ENCODE data around the gene EI24. TPM values are rescaled to one million over a fixed set of nuclear protein-coding genes. Genes with fewer than 3 reads are reported as not detected.

EI24 gene
- polyA plus RNA-seq, 2 of the 4 experiments (the other 2 are of a cell fraction), result 112 to 132 TPM

DNA sequence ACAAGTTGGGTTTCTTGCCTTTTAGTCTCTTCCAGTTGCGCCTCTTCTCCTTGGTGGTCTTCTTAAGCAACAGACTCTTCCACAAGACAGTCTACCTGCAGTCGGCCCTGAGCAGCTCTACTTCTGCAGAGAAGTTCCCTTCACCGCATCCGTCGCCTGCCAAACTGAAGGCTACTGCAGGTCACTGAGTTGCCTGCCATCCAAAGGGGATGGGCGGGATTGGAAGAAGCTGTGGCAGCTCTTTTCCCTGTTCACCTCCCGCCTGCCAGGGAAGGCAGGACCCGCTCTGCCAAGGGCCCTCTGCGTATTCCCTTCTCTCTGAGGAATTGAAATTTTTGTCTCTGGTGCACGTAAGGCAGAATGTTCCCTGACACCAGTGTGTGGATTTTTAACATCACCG, 14.2 kb downstream of the EI24 start:
- Histone ChIP-seq H3K4me2 (no peak overlapping the region), H3K4me1 (peaks cover 3% of the 10 kb centered on the region; the same call in 2 of the 3 replicates), H3K4me3 (no peak overlapping the region), H3K27ac (no peak overlapping the region), H3K9me3 (no peaks in the 10 kb centered on the region)
- TF ChIP-seq HOXA7 (CRISPR knock-in tag; IDR thresholded peaks at IDR 0.05) (no peak), PBX3 (IDR thresholded peaks at IDR 0.05) (no peak), CBX2 (IDR thresholded peaks at IDR 0.05; ENCODE audit: borderline replicate concordance, low read depth) (no peak), ZFP36 (IDR thresholded peaks at IDR 0.05; ENCODE audit: borderline replicate concordance, partially characterized antibody) (no peak), TP53 (CRISPR knock-in tag; IDR thresholded peaks at IDR 0.05) (no peak)
- TF ChIP-seq, protein P1, sequence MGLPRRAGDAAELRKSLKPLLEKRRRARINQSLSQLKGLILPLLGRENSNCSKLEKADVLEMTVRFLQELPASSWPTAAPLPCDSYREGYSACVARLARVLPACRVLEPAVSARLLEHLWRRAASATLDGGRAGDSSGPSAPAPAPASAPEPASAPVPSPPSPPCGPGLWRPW (IDR thresholded peaks at IDR 0.05), result no peak
- POLR2A ChIA-PET, result interaction anchor here (1.6 kb wide), 1 partner anchor 9 kb away, joined by 4 read pairs; the partner anchor contains the start of gene STT3A
- FAIRE-seq (no peak), ATAC-seq (no peak), DNase-seq (ENCODE audit: low read depth in 1 of 2, low spot score in 1 of 2) (no peak)
- WGBS (ENCODE audit: missing lambda C conversion rate), result 94% methylated on average over 8 of the region's 11 CpGs
- CTCF ChIA-PET, result interaction anchor here (0.9 kb wide), 1 partner anchor 13 kb away, joined by 4 read pairs; no protein-coding TSS in a partner anchor

DNA sequence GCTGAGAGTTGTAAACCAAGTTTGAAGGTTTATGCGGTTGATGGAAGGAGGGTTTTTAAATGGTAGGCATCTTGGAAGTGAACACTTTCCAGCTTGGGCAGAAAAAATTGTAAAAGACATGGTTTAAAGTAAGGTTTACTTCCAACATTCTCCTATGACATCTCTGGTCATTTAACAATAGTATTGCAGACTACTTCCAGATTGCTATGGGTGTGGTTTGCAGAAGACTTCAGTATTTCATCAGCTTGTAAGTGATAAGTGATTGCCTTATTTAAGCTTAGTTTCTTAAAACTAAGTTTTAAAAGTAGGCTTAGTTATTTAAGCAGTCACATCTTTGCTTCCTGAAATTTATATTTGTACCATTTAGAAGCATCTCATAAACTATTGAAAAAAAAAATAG, 16.2 kb downstream of the EI24 start:
- WGBS (ENCODE audit: missing lambda C conversion rate), result 90% methylated on average over 1 of the region's 1 CpG
- ATAC-seq (no peak), FAIRE-seq (no peak), DNase-seq (ENCODE audit: low read depth in 1 of 2, low spot score in 1 of 2) (no peak)
- Histone ChIP-seq H3K9me3 (no peaks in the 10 kb centered on the region), H3K4me1 (peaks cover 9% of the 10 kb centered on the region; the same call in 2 of the 3 replicates), H3K4me3 (no peak overlapping the region), H3K27ac (no peak overlapping the region), H3K4me2 (no peak overlapping the region)
- ChIA-PET POLR2A (no interaction called here), CTCF (no interaction called here)
- no peak for TF ChIP-seq KDM1A (IDR thresholded peaks at IDR 0.05; ENCODE audit: low read depth)
- no peak for TF ChIP-seq RAD21 (conservative IDR thresholded peaks at IDR 0.05 in 1 of 2, IDR thresholded peaks at IDR 0.05 in 1 of 2)
- no peak for TF ChIP-seq HDAC2 (IDR thresholded peaks at IDR 0.05)

GRCh38 chr11:125586623-125587022, 17.3 kb downstream of the EI24 start:
- peaks cover 12% of the 10 kb centered on the region; the same call in 2 of the 3 replicates for H3K4me1 ChIP-seq
- WGBS (ENCODE audit: missing lambda C conversion rate), result 83% methylated on average over 3 of the region's 3 CpGs
- H3K4me3 ChIP-seq, result no peak overlapping the region
- ChIA-PET CTCF (interaction anchor here (1.5 kb wide), 1 partner anchor 17 kb away, joined by 3 read pairs; no protein-coding TSS in a partner anchor), POLR2A (no interaction called here)
- no peak overlapping the region for H3K27ac ChIP-seq
- TF ChIP-seq CBX8 (IDR thresholded peaks at IDR 0.05) (no peak), TFCP2L1 (CRISPR knock-in tag; IDR thresholded peaks at IDR 0.05) (no peak), RNF2 (IDR thresholded peaks at IDR 0.05; ENCODE audit: borderline replicate concordance, low read depth) (no peak), CEBPB (IDR thresholded peaks at IDR 0.05) (no peak), HEYL (CRISPR knock-in tag; IDR thresholded peaks at IDR 0.05) (no peak), PHF8 (IDR thresholded peaks at IDR 0.05; ENCODE audit: borderline replicate concordance, low read depth) (no peak), ZNF302 (CRISPR knock-in tag; IDR thresholded peaks at IDR 0.05) (no peak)
- ATAC-seq (no peak), DNase-seq (ENCODE audit: low read depth in 1 of 2, low spot score in 1 of 2) (no peak), FAIRE-seq (no peak)
- no peak overlapping the region for H3K4me2 ChIP-seq
- no peaks in the 10 kb centered on the region for H3K9me3 ChIP-seq

DNA sequence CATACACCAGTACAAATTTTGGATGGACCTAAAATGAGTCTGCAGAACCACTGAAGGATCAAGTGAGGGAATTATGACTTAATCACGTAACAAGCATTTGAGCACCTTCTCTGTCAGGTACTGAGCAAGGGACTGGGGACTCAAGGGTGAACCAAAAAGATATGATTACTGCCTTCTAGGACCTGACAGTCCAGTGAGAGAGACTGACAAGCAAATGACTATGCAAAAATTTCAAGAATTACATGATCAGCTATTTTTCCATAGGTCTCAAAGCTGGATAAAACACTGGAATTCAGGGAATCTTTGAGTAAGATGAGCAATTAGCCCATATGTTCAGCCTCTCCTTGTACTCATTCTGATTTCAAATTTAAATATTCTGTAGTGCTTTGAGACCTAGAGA, 18.2 kb downstream of the EI24 start:
- Histone ChIP-seq H3K9me3 (no peaks in the 10 kb centered on the region), H3K4me1 (peaks cover 12% of the 10 kb centered on the region; the same call in 2 of the 3 replicates), H3K4me3 (no peak overlapping the region), H3K27ac (no peak overlapping the region), H3K4me2 (no peak overlapping the region)
- DNase-seq (ENCODE audit: low read depth in 1 of 2, low spot score in 1 of 2) (no peak), FAIRE-seq (no peak), ATAC-seq (no peak)
- CTCF ChIA-PET, result interaction anchor here (1.5 kb wide), 1 partner anchor 18 kb away, joined by 3 read pairs; no protein-coding TSS in a partner anchor
- POLR2A ChIA-PET, result no interaction called here
- 100% methylated on average over 1 of the region's 1 CpG for WGBS (ENCODE audit: missing lambda C conversion rate)
- peak; percentile 38 for TF ChIP-seq MAFK (IDR thresholded peaks at IDR 0.05; ENCODE audit: partially characterized antibody)
- no peak for TF ChIP-seq ZFP36 (IDR thresholded peaks at IDR 0.05; ENCODE audit: borderline replicate concordance, partially characterized antibody)
